Medulla oblongata (tissue), 1 donor: ENCODE measurements around the gene CDS1.
"Not testable (repeated sequence)": the region's sequence is repeated elsewhere in the genome, so short reads cannot be mapped to it uniquely, and the experiment has no call there.

Experiments used
- DNase-seq: peaks from one replicate; pipeline ENCODE4 v3.0.0-alpha.2; 2015; ENCODE audit errors: extremely low spot score

CDS1 gene

GRCh38 chr4:84611531-84611930 is 28.6 kb downstream of the CDS1 start:
- DNase-seq: no peak

GRCh38 chr4:84614891-84615290 is 32.0 kb downstream of the CDS1 start:
- no peak for DNase-seq

DNA sequence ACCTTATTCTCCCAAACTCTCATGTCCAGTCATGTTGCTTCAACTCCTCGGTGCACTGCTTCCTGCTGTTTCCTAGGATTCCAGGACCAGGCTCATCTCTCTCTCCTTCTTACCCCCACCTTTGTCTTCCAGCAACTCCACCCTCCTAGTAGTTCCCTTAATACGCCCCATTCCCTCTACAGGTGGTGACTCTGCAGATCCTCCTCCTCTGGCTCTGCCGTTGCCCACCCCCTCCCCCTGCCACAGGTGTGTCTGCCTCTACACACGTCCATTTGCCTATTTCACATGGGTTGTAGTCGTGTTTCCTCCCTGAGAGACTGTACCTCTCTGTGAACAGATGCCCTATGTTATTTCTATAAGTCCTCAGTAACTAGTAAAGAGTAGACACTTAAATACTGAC is 32.4 kb downstream of the CDS1 start:
- DNase-seq: no peak

GRCh38 chr4:84622959-84623358 is 40.0 kb downstream of the CDS1 start:
- no peak for DNase-seq

- no peak for DNase-seq
Measured at GRCh38 chr4:84623661-84624060, 40.7 kb downstream of the CDS1 start.

GRCh38 chr4:84626673-84627072 is 43.7 kb downstream of the CDS1 start:
- DNase-seq: no peak

- DNase-seq: no peak
Measured at GRCh38 chr4:84631573-84631972, 48.6 kb downstream of the CDS1 start.

GRCh38 chr4:84632092-84632491 is 49.2 kb downstream of the CDS1 start:
- no peak for DNase-seq

GRCh38 chr4:84634961-84635360 is 52.0 kb downstream of the CDS1 start:
- no peak for DNase-seq

DNA sequence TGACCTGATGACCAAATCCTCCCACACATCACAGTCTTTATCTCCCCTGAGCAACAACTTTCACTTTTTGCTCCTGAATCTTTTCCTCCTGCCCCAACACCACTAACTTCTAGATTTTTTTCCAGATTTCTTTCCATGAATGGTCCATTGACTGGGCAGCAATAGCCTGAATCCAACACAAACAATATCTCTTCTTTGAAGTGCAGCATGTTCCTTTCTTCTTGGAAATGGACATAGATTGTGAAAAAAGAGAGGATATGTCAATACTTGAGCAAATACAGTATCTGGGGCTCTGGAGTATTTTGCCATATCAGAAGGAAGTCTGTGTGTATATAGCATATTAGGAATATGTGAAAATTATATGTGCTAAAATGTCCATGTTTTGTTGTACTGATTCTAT is 55.2 kb downstream of the CDS1 start:
- no peak for DNase-seq

- DNase-seq: no peak
Measured at GRCh38 chr4:84639145-84639544, 56.2 kb downstream of the CDS1 start.

DNA sequence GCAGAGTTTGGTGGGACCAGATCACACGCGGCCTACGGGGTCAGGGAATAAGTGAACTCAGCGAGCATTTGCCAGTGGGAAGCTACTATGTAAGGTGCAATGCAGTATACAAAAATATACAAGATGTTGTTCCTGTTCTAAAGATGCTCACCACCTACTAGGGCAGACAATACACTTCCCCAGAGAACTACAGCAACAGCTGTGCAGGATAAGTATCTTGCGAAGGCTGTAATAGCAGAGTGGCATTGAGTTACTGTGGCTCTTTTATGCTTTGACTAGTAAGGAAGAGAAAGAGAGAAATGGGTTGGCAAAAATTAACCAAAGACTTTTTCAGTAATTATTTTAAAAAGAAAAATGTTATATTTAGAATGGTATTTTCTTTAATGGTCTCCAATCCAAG is 61.2 kb downstream of the CDS1 start:
- DNase-seq: no peak

DNA sequence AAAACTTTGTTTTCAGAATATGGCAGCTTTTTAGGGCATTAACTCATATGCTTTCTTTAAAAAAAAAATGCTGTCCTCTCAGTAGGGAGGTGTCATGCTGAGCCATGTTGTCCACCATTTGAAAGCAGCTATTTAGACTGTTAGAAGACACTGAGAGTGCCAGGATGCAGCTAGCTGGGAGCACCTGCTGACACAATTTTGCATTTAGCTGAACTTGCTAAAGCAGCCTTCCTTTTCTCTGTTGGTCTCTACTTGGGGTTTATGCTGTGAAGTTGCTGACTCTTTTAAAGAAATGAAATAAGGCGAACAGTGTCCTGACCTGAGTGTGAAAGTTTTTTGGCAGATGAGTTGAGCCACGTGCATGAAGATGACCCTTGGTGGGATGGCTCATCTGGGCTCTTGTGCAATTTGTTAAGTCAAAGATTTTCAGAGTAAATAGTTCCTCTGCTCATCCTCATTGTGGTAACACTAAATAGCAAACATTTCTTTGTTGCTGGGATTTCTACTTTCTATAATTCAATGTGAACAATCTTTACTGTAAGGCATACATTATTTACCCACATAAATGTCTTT is 64.5 kb downstream of the CDS1 start:
- DNase-seq: peak; percentile 24

- no peak for DNase-seq
Measured at GRCh38 chr4:84648178-84648577, 65.3 kb downstream of the CDS1 start.

DNA sequence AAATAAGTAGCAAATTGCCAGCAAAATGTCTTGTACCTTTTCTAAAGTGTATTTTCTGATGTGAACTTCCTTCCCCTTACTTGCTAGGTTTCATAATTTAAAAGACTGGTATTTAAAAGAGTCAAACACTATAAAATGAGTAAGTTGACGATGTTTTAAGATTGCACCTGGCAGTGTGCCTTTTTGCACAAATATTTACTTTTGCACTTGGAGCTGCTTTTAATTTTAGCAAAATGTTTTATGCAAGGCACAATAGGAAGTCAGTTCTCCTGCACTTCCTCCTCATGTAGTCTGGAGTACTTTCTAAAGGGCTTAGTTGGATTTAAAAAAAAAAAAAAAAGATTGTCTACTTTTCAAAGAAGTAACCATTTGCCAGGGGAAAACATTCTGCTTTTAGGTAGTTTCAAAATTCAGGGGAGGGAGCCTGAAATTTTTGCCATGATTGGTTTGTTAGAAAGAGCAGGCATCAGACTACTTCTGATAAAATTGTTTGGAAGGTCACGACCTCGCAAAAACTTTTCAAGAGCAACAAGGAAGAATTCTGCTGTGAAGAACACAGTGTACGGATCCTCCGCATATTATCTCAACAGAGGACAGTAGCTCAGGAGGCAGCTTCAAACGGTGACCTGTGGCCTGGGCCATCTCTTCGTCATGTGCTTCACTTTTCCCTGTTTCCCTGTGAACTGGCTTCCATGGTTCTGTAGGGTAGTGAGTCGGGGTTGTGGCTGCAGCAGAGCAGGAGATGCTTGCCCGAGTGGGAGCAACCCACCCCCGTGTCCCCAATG is 66.1 kb downstream of the CDS1 start:
- peak; percentile 7 for DNase-seq

DNA sequence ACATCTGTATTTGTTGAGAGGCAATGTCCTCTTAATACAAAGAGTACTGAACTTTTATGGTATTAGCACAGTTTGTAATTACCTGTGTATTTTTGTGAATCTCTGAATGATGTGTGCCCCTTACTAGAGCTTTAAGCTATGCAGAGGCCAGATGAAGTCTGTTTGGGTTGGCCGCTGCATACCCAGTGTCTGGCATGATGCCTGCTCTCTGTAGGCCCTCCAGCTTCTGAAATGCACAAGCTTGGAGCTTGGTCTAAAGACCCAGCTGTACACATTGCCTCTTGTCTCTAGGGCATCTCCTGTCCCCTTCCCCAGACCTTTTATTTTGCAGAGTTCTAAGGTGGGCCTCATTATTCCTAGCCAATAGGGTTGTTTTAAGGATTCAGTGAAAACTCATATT is 68.6 kb downstream of the CDS1 start:
- DNase-seq: no peak

GRCh38 chr4:84652478-84652877 is 69.6 kb downstream of the CDS1 start:
- no peak for DNase-seq

DNA sequence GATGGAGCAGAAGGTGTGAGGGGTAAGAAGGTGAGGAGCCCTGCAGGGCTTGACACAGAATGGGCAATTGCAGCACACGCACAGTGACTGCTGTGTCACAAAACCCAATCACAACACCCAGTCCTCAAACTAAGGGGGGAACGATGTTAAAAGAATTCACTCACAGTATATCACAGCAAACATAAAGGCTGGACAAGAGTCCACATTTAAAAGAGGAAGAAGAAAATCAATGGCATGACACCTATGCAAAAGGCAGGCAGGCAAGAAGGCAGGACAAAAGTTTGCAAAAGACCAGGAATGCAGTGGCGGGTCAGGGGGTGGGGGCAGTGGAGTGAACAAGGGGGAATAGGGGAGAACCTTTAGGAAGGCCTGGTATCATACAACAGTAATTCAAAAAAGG is 77.7 kb downstream of the CDS1 start:
- no peak for DNase-seq

GRCh38 chr4:84661191-84661939 is 78.4 kb downstream of the CDS1 start:
- no peak for DNase-seq

DNA sequence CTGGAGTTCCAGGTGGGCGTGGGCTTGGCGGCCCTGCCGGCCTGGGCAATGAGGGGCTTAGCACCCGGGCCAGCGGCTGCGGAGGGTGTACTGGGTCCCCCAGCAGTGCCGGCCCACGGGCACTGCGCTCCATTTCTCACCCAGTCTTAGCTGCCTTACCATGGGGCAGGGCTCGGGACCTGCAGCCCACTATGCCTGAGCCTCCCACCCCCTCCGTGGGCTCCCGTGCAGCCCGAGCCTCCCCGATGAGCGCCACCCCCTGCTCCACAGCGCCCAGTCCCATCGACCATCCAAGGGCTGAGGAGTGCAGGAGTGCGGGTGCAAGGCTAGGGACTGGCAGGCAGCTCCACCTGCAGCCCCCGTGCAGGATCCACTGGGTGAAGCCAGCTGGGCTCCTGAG is 81.8 kb downstream of the CDS1 start:
- DNase-seq: not testable (repeated sequence)

GRCh38 chr4:84666439-84666838 is 83.5 kb downstream of the CDS1 start:
- no peak for DNase-seq

DNA sequence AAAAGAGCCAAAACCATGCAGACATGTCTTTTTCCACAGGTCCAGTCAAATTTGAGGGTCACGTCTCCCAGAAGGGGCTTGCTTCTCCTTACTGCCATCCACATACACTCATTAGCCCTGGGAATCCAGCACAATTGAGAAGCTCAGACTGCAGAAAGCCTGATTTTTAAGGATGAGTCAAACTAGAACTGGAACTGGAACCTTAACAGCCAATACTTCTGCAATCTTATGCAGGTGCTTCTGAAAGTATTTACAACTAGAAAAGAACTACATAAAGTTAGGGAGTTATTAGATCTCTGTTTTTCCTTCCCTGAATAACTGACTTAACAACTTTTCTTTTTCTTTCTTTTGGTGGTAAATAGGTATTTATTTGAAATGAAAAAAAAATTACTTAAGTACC is 86.3 kb downstream of the CDS1 start:
- DNase-seq: no peak

DNA sequence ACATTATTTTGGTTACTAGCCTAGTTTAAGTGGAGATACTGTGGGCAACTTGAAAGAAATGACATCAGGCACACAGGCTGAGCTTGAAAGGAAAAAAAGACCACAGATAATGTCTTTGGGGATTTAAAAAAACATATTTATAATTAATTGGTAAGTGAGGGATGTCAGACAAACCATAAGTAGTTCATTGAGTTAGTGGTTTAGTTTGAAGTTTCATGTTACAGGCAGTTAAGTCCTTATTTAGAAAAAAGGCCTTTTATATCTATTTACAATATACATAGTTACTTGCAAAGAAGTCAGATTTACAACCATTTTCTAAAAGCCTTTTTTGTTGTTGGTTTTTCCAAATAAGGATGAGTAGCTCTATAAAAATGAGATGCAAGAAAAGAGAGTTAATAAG is 89.2 kb downstream of the CDS1 start:
- DNase-seq: no peak
